HepG2 (cell line): ENCODE measurements around the gene UCK2. TPM values are rescaled to one million over a fixed set of nuclear protein-coding genes. Genes with fewer than 3 reads are reported as not detected.

ENCODE experiments used
- ARID5B ChIP-seq: IDR thresholded peaks from 2 replicates; pipeline ENCODE4 v1.4.0; 2020; ENCODE audit warnings: mild to moderate bottlenecking, missing genetic modification reagents
- BCL6 ChIP-seq: IDR thresholded peaks from 2 replicates; pipeline ENCODE4 v1.6.1; 2016; ENCODE audit warnings: missing genetic modification reagents, missing compliant biosample characterization
- ELF3 ChIP-seq: IDR thresholded peaks from 2 replicates; pipeline ENCODE4 v1.6.1; 2016; ENCODE audit warnings: missing genetic modification reagents, missing compliant biosample characterization
- EP300 ChIP-seq, 3 experiments: sonication (generic) in 1 of 3; formaldehyde crosslinking in 1 of 3; IDR thresholded peaks; 2 replicates each; pipeline versions ENCODE4 v1.5.1 to v1.6.1; 2011 to 2020; ENCODE audit warnings: low read depth in 2 of 3, low read length in 2 of 3, borderline replicate concordance in 1 of 3, improper control_type of control experiment in 1 of 3, mild to moderate bottlenecking in 1 of 3, missing genetic modification reagents in 1 of 3, moderate library complexity in 1 of 3
- HIC2 ChIP-seq: sonication (generic); formaldehyde crosslinking; IDR thresholded peaks from 2 replicates; pipeline ENCODE4 v1.9.0; 2022; ENCODE audit warnings: low read depth, missing genetic modification reagents
- ISL2 ChIP-seq: sonication (generic); formaldehyde crosslinking; IDR thresholded peaks from 2 replicates; pipeline ENCODE4 v1.5.0; 2020; ENCODE audit warnings: missing genetic modification reagents
- KDM6A ChIP-seq: IDR thresholded peaks from 2 replicates; pipeline ENCODE4 v1.6.1; 2016; ENCODE audit warnings: low read depth
- MAFF ChIP-seq: IDR thresholded peaks from 2 replicates; pipeline ENCODE4 v1.6.1; 2011; ENCODE audit warnings: low read depth, low read length, improper control_type of control experiment
- MYC ChIP-seq: sonication (generic); formaldehyde crosslinking; IDR thresholded peaks from 2 replicates; pipeline ENCODE4 v1.9.0; 2021; ENCODE audit warnings: missing genetic modification reagents, borderline replicate concordance
- NCOA2 ChIP-seq: sonication (generic); formaldehyde crosslinking; IDR thresholded peaks from 2 replicates; pipeline ENCODE4 v1.8.0; 2022; ENCODE audit warnings: inconsistent platforms
- NCOR1 ChIP-seq: fragments of 200-600 bp; sonication (generic); IDR thresholded peaks from 2 replicates; pipeline ENCODE4 v1.7.0; 2017; ENCODE audit warnings: antibody characterized with exemption, low read length, borderline replicate concordance
- NR2F1 ChIP-seq, 2 experiments: fragments of 450-650 bp in 1 of 2; formaldehyde crosslinking in 1 of 2; IDR thresholded peaks; 2 replicates each; pipeline versions ENCODE4 v1.5.0 to v1.6.1; 2016 to 2020; ENCODE audit warnings: mild to moderate bottlenecking in 1 of 2, missing compliant biosample characterization in 1 of 2, missing genetic modification reagents in 1 of 2, moderate library complexity in 1 of 2
- PATZ1 ChIP-seq: sonication (generic); formaldehyde crosslinking; IDR thresholded peaks from 2 replicates; pipeline ENCODE4 v1.4.0; 2020; ENCODE audit warnings: missing genetic modification reagents
- PPARG ChIP-seq: conservative IDR thresholded peaks from 2 replicates; pipeline ENCODE4 v1.6.1; 2016; ENCODE audit warnings: missing biosample characterization, missing genetic modification reagents
- RARA ChIP-seq: IDR thresholded peaks from 2 replicates; pipeline ENCODE4 v1.6.1; 2016; ENCODE audit warnings: missing genetic modification reagents, missing compliant biosample characterization
- RXRA ChIP-seq: sonication (generic); formaldehyde crosslinking; IDR thresholded peaks from 2 replicates; pipeline ENCODE4 v1.5.1; 2020; ENCODE audit warnings: missing genetic modification reagents
- SAFB2 ChIP-seq: sonication (generic); formaldehyde crosslinking; IDR thresholded peaks from 2 replicates; pipeline ENCODE4 v1.5.1; 2020; ENCODE audit warnings: missing genetic modification reagents, low read depth, mild to moderate bottlenecking, borderline replicate concordance
- polyA plus RNA-seq, 8 experiments: library from polyadenylated mRNA; depleted of rRNA in 3 of 8; stranded (reverse) in 7 of 8; unstranded in 1 of 8; fragments of >200 nt; fragmentation: Illumina TruSeq in 4 of 8; extraction: Trizol in 4 of 8; gene quantifications; 2 replicates each; pipeline versions ENCODE4 v1.2.1 to v1.2.3, GENCODE V29; 2011 to 2016; ENCODE audit warnings: low read depth in 4 of 8, missing spikeins in 1 of 8, mixed read lengths in 1 of 8; ENCODE audit not compliant: insufficient read depth in 1 of 8
- total RNA-seq, 5 experiments: library from RNA; depleted of rRNA; stranded (reverse); fragments of >200 nt; fragmentation: Illumina TruSeq; extraction: Trizol; gene quantifications; 2 replicates each; pipeline ENCODE4 v1.2.3, GENCODE V29; 2016; ENCODE audit warnings: low read depth in 1 of 5

The UCK2 gene
- total and polyA plus RNA-seq, 2 of the 13 experiments (the other 11 are each of a cell fraction or from before 2014, with no cell fraction given), result 64.3 to 78.0 TPM

DNA sequence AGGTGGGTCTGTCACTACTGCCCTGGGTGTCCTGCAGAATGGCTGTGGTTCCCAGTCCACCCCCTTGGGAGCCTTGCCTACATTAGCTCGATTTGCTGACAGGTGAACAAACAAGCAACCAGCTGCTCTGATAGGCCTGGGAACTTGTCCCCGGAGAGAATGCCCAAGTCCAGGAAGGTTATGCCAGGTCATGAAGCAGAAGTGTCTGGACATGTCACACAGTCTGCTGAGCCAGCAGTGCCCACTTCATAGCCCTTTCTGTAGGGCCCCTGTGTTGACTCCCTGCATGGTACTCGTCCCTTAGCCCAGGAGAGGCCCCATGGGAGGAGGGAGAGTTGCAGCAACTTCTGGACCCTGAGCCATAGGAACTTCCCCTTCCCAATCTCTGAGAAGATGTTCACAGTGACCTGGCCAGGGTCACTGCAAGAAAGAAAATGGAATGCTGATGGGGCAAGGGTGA is 31.0 kb downstream of the UCK2 start (continued):
- TF ChIP-seq ARID5B (CRISPR knock-in tag) (peak; percentile 38), BCL6 (CRISPR knock-in tag) (peak; percentile 47), RARA (peak; percentile 66), KDM6A (CRISPR knock-in tag) (peak; percentile 16; the same call in 1 of the 2 replicates), PATZ1 (CRISPR knock-in tag) (peak; percentile 28; the same call in 1 of the 2 replicates), NCOA2 (CRISPR knock-in tag) (no peak; the same call in 1 of the 2 replicates), MYC (CRISPR knock-in tag) (0 out of 2 replicates have a peak, but pooled peaks have one; percentile 44), PPARG (CRISPR knock-in tag) (0 out of 2 replicates have a peak, but pooled peaks have one; percentile 25), RXRA (peak; percentile 96), NR2F1 (CRISPR knock-in tag; IDR thresholded peaks at IDR 0.05) (peak in 1 of 2 experiments; percentile 3; a peak in 1 of 4 replicates), SAFB2 (CRISPR knock-in tag) (no peak), ISL2 (CRISPR knock-in tag) (peak; percentile 16; the same call in 1 of the 2 replicates), HIC2 (CRISPR knock-in tag) (peak; percentile 63), NCOR1 (peak; percentile 63; the same call in 1 of the 2 replicates), MAFF (peak; percentile 81), ELF3 (CRISPR knock-in tag) (peak; percentile 37; the same call in 1 of the 2 replicates), EP300 (IDR thresholded peaks at IDR 0.05; ENCODE audit: low read depth in 2 of 2, low read length in 2 of 2) (peak in 1 of 2 experiments; percentile 7; a peak in 1 of 4 replicates), EP300 (CRISPR knock-in tag; IDR thresholded peaks at IDR 0.05; ENCODE audit: borderline replicate concordance) (no peak; the same call in 1 of the 2 replicates)
